Activated CD4-positive, alpha-beta T cell treated with anti-CD3 and anti-CD28 coated beads, Interleukin-2, amount 10 ng/mL, durations not matched to agents 7 days and 5 days (primary cell): ENCODE data around the gene AHCYL2. TPM values are rescaled to one million over a fixed set of nuclear protein-coding genes. Genes with fewer than 3 reads are reported as not detected.
"Not testable (repeated sequence)": the region's sequence is repeated elsewhere in the genome, so short reads cannot be mapped to it uniquely, and the experiment has no call there.

ENCODE experiments used
- CTCF ChIA-PET: fragments of 350-600 bp; sonication (Branson Sonifier 250); formaldehyde crosslinking; loops from one replicate; lab custom pipeline; 2021; ENCODE audit warnings: antibody characterized with exemption; lab: Charles Lee
- POLR2A ChIA-PET: fragments of 350-600 bp; sonication (Branson Sonifier 250); formaldehyde crosslinking; loops from one replicate; lab custom pipeline; 2021; ENCODE audit warnings: antibody characterized with exemption; lab: Charles Lee
- DNase-seq: peaks from one replicate; pipeline ENCODE4 v3.0.0-alpha.2; 2020
- H3K27ac Mint-ChIP-seq: one replicate; pipeline ENCODE4 v1.8.0; 2021; ENCODE audit warnings: mild to moderate bottlenecking, moderate library complexity, mixed read lengths
- H3K27me3 Mint-ChIP-seq: one replicate; pipeline ENCODE4 v1.8.0; 2021; ENCODE audit warnings: mixed read lengths
- H3K36me3 Mint-ChIP-seq: one replicate; pipeline ENCODE4 v1.8.0; 2021; ENCODE audit warnings: low read depth, mixed read lengths
- H3K4me1 Mint-ChIP-seq: one replicate; pipeline ENCODE4 v1.8.0; 2021; ENCODE audit warnings: mixed read lengths
- H3K4me3 Mint-ChIP-seq: one replicate; pipeline ENCODE4 v1.8.0; 2021; ENCODE audit warnings: mild to moderate bottlenecking, moderate library complexity, mixed read lengths
- H3K9me3 Mint-ChIP-seq: one replicate; pipeline ENCODE4 v1.8.0; 2021; ENCODE audit warnings: mixed read lengths
- total RNA-seq, 2 experiments: library from RNA; stranded (reverse); gene quantifications; one replicate each; pipeline ENCODE4 v1.2.3, GENCODE V29; 2021

The AHCYL2 gene
- total RNA-seq, 2 experiments from 2014 or later, result 9.7 to 11.4 TPM

- Mint-ChIP-seq H3K4me3 (peak overlapping the region; percentile 5), H3K4me1 (peaks cover 44% of the 10 kb centered on the region), H3K36me3 (peaks cover 6% of the 10 kb centered on the region), H3K27me3 (peaks cover 6% of the 10 kb centered on the region), H3K27ac (no peak overlapping the region), H3K9me3 (no peaks in the 10 kb centered on the region)
- ChIA-PET CTCF (interaction anchor here (0.9 to 1.0 kb wide), 3 partner anchors 10 to 69 kb away, joined by 3 read pairs; no protein-coding TSS in a partner anchor), POLR2A (no interaction called here)
- no peak for DNase-seq
These were observed 211.6 kb downstream of the AHCYL2 start for GRCh38 chr7:129436335-129436923.

- Mint-ChIP-seq H3K9me3 (no peaks in the 10 kb centered on the region), H3K4me1 (peaks cover 44% of the 10 kb centered on the region), H3K36me3 (peaks cover 6% of the 10 kb centered on the region), H3K27me3 (peaks cover 6% of the 10 kb centered on the region), H3K4me3 (no peak overlapping the region), H3K27ac (no peak overlapping the region)
- ChIA-PET CTCF (no interaction called here), POLR2A (no interaction called here)
- DNase-seq, result no peak
These were observed 212.4 kb downstream of the AHCYL2 start for GRCh38 chr7:129437190-129437589.

GRCh38 chr7:129438281-129438838, 213.5 kb downstream of the AHCYL2 start:
- H3K9me3 Mint-ChIP-seq, result no peaks in the 10 kb centered on the region
- ChIA-PET CTCF (interaction anchor here (0.6 to 2.6 kb wide), 11 partner anchors 11 to 71 kb away, joined by 3 to 18 read pairs (median 5); no protein-coding TSS in a partner anchor), POLR2A (interaction anchor here (1.0 kb wide), 1 partner anchor 70 kb away, joined by 4 read pairs; no protein-coding TSS in a partner anchor)
- H3K4me3 Mint-ChIP-seq, result no peak overlapping the region
- H3K27me3 Mint-ChIP-seq, result no peaks in the 10 kb centered on the region
- H3K27ac Mint-ChIP-seq, result no peak overlapping the region
- H3K4me1 Mint-ChIP-seq, result peaks cover 36% of the 10 kb centered on the region
- H3K36me3 Mint-ChIP-seq, result peaks cover 6% of the 10 kb centered on the region
- no peak for DNase-seq

GRCh38 chr7:129438839-129439651, 214.2 kb downstream of the AHCYL2 start:
- Mint-ChIP-seq H3K27me3 (no peaks in the 10 kb centered on the region), H3K4me1 (peaks cover 34% of the 10 kb centered on the region), H3K36me3 (peaks cover 9% of the 10 kb centered on the region), H3K4me3 (no peak overlapping the region), H3K9me3 (no peaks in the 10 kb centered on the region), H3K27ac (no peak overlapping the region)
- ChIA-PET CTCF (interaction anchor here (0.6 to 2.6 kb wide), 15 partner anchors 9 to 71 kb away, joined by 3 to 18 read pairs (median 4); no protein-coding TSS in a partner anchor), POLR2A (interaction anchor here (0.5 to 1.0 kb wide), 2 partner anchors 71 to 1204 kb away, joined by 3 to 4 read pairs; no protein-coding TSS in a partner anchor)
- no peak for DNase-seq

GRCh38 chr7:129439963-129440625, 215.3 kb downstream of the AHCYL2 start:
- Mint-ChIP-seq H3K27ac (no peak overlapping the region), H3K36me3 (peaks cover 18% of the 10 kb centered on the region), H3K4me1 (peaks cover 32% of the 10 kb centered on the region), H3K4me3 (no peak overlapping the region), H3K9me3 (no peaks in the 10 kb centered on the region), H3K27me3 (no peaks in the 10 kb centered on the region)
- POLR2A ChIA-PET, result no interaction called here
- no peak for DNase-seq
- CTCF ChIA-PET, result interaction anchor here (0.6 to 2.6 kb wide), 7 partner anchors 10 to 72 kb away, joined by 3 to 18 read pairs (median 4); no protein-coding TSS in a partner anchor

- Mint-ChIP-seq H3K4me3 (no peak overlapping the region), H3K9me3 (peaks cover 8% of the 10 kb centered on the region), H3K36me3 (peaks cover 52% of the 10 kb centered on the region), H3K27me3 (no peaks in the 10 kb centered on the region), H3K27ac (no peak overlapping the region), H3K4me1 (peaks cover 10% of the 10 kb centered on the region)
- DNase-seq, result no peak
- ChIA-PET CTCF (interaction anchor here (0.8 to 1.9 kb wide), 4 partner anchors 11 to 93 kb away, joined by 3 to 5 read pairs (median 3); no protein-coding TSS in a partner anchor), POLR2A (no interaction called here)
These were observed 218.8 kb downstream of the AHCYL2 start for GRCh38 chr7:129443612-129444011.

GRCh38 chr7:129444776-129445175, 219.9 kb downstream of the AHCYL2 start:
- CTCF ChIA-PET, result interaction anchor here (1.0 kb wide), 1 partner anchor 14 kb away, joined by 3 read pairs; no protein-coding TSS in a partner anchor
- H3K4me1 Mint-ChIP-seq, POLR2A ChIA-PET, H3K27ac Mint-ChIP-seq, H3K27me3 Mint-ChIP-seq, DNase-seq, H3K4me3 Mint-ChIP-seq: not testable (repeated sequence)
- peaks cover 61% of the 10 kb centered on the region for H3K36me3 Mint-ChIP-seq
- peaks cover 15% of the 10 kb centered on the region for H3K9me3 Mint-ChIP-seq

- CTCF ChIA-PET, H3K27me3 Mint-ChIP-seq: not testable (repeated sequence)
These were observed 222.1 kb downstream of the AHCYL2 start for GRCh38 chr7:129446925-129447324.

GRCh38 chr7:129447445-129447844, 222.6 kb downstream of the AHCYL2 start:
- POLR2A ChIA-PET, CTCF ChIA-PET, H3K4me3 Mint-ChIP-seq, H3K4me1 Mint-ChIP-seq, H3K27me3 Mint-ChIP-seq, H3K27ac Mint-ChIP-seq, DNase-seq: not testable (repeated sequence)
- Mint-ChIP-seq H3K36me3 (peaks cover 72% of the 10 kb centered on the region), H3K9me3 (peaks cover 15% of the 10 kb centered on the region)

More at GRCh38 chr7:129446925-129447324, 222.1 kb downstream of the AHCYL2 start:
- Mint-ChIP-seq H3K9me3 (peaks cover 15% of the 10 kb centered on the region), H3K36me3 (peaks cover 71% of the 10 kb centered on the region)
- H3K4me1 Mint-ChIP-seq, H3K27ac Mint-ChIP-seq, DNase-seq, POLR2A ChIA-PET, H3K4me3 Mint-ChIP-seq: not testable (repeated sequence)

- DNase-seq, H3K4me1 Mint-ChIP-seq, POLR2A ChIA-PET, H3K4me3 Mint-ChIP-seq, H3K27ac Mint-ChIP-seq, H3K27me3 Mint-ChIP-seq: not testable (repeated sequence)
- peaks cover 15% of the 10 kb centered on the region for H3K9me3 Mint-ChIP-seq
- peaks cover 72% of the 10 kb centered on the region for H3K36me3 Mint-ChIP-seq
- CTCF ChIA-PET, result interaction anchor here (1.8 to 1.9 kb wide), 2 partner anchors 10 to 15 kb away, joined by 5 to 6 read pairs; partner anchors contain the start of gene STRIP2
These were observed 223.8 kb downstream of the AHCYL2 start for GRCh38 chr7:129448608-129449007.

GRCh38 chr7:129450295-129450694, 225.5 kb downstream of the AHCYL2 start:
- no peaks in the 10 kb centered on the region for H3K27me3 Mint-ChIP-seq
- no peak overlapping the region for H3K4me3 Mint-ChIP-seq
- no peaks in the 10 kb centered on the region for H3K4me1 Mint-ChIP-seq
- H3K9me3 Mint-ChIP-seq, result peaks cover 15% of the 10 kb centered on the region
- ChIA-PET CTCF (interaction anchor here (1.4 to 1.9 kb wide), 3 partner anchors 11 to 18 kb away, joined by 5 to 6 read pairs (median 6); partner anchors contain the start of gene STRIP2), POLR2A (no interaction called here)
- no peak overlapping the region for H3K27ac Mint-ChIP-seq
- H3K36me3 Mint-ChIP-seq, result peaks cover 60% of the 10 kb centered on the region
- no peak for DNase-seq
